A204.1 (cell line): ENCODE results near the gene SLC50A1.

Experiments
- FAIRE-seq: peaks from 2 replicates; lab custom pipeline; 2012; peaks lifted over from hg19 to GRCh38; lab: Jason Lieb, UNC

Gene SLC50A1

GRCh38 chr1:155135415-155136028 is at the start of gene SLC50A1:
Gene SLC50A1, plus strand, starts transcription at chr1:155135852. Its CDS starts 60 bp downstream, at chr1:155135912.
- no peak for FAIRE-seq

GRCh38 chr1:155086128-155086741 is 49.4 kb upstream of the SLC50A1 start:
- FAIRE-seq: no peak

GRCh38 chr1:155086856-155087535 is 48.7 kb upstream of the SLC50A1 start:
- FAIRE-seq: no peak

- no peak for FAIRE-seq
Measured at GRCh38 chr1:155091071-155092051, 44.3 kb upstream of the SLC50A1 start.

GRCh38 chr1:155092131-155092530 is 43.5 kb upstream of the SLC50A1 start:
- FAIRE-seq: no peak

GRCh38 chr1:155092641-155093040 is 43.0 kb upstream of the SLC50A1 start:
- FAIRE-seq: no peak

- FAIRE-seq: no peak
Measured at GRCh38 chr1:155093911-155094621, 41.6 kb upstream of the SLC50A1 start.

- FAIRE-seq: no peak
Measured at GRCh38 chr1:155094622-155094948, 41.1 kb upstream of the SLC50A1 start.

- no peak for FAIRE-seq
Measured at GRCh38 chr1:155099331-155099730, 36.3 kb upstream of the SLC50A1 start.

- no peak for FAIRE-seq
Measured at GRCh38 chr1:155103325-155103724, 32.3 kb upstream of the SLC50A1 start.

- FAIRE-seq: no peak
Measured at GRCh38 chr1:155104605-155105534, 30.8 kb upstream of the SLC50A1 start.

GRCh38 chr1:155105604-155106011 is 30.0 kb upstream of the SLC50A1 start:
- FAIRE-seq: no peak

- FAIRE-seq: no peak
Measured at GRCh38 chr1:155106862-155107261, 28.8 kb upstream of the SLC50A1 start.

GRCh38 chr1:155107309-155108264 is 28.1 kb upstream of the SLC50A1 start:
- FAIRE-seq: no peak

- FAIRE-seq: no peak
Measured at GRCh38 chr1:155108296-155108695, 27.4 kb upstream of the SLC50A1 start.

GRCh38 chr1:155110381-155110780 is 25.3 kb upstream of the SLC50A1 start:
- no peak for FAIRE-seq

GRCh38 chr1:155110826-155111225 is 24.8 kb upstream of the SLC50A1 start:
- no peak for FAIRE-seq

- FAIRE-seq: no peak
Measured at GRCh38 chr1:155113450-155113980, 22.1 kb upstream of the SLC50A1 start.

- FAIRE-seq: no peak
Measured at GRCh38 chr1:155116113-155116764, 19.4 kb upstream of the SLC50A1 start.
